IMR-90 (cell line): ENCODE data around the gene PXYLP1. TPM values are rescaled to one million over a fixed set of nuclear protein-coding genes. Genes with fewer than 3 reads are reported as not detected.

ENCODE experiments used
- ATAC-seq: fragments of 200-7000 bp; cut with Tn5 transposase; 2 replicates; pipeline ENCODE4 v1.9.1; 2020; ENCODE audit warnings: low read depth, mild to moderate bottlenecking, moderate library complexity
- BruUV-seq: library from RNA; stranded (reverse); fragments of 400-500 nt; replicated peaks from 2 replicates; lab custom pipeline; 2021; lab: Mats Ljungman, UMichigan
- CTCF ChIA-PET: fragments of 300-600 bp; formaldehyde crosslinking; extraction: SDS; loops from one replicate; lab custom pipeline; 2021; ENCODE audit warnings: antibody characterized with exemption; lab: Yijun Ruan, JAX
- POLR2A ChIA-PET: fragments of 300-600 bp; sonication (Branson Sonifier 250); formaldehyde crosslinking; loops from one replicate; lab custom pipeline; 2022; ENCODE audit warnings: antibody characterized with exemption; ENCODE audit not compliant: unreplicated experiment; lab: Charles Lee
- DNase-seq: peaks from one replicate; pipeline ENCODE4 v3.0.0; 2013
- H2AFZ ChIP-seq: replicated peaks from 2 replicates; pipeline ENCODE3; 2013; ENCODE audit warnings: low read length, mild to moderate bottlenecking; ENCODE audit not compliant: poor library complexity
- H2AK5ac ChIP-seq: 2 replicates; pipeline ENCODE4 v1.6.1; 2013; ENCODE audit warnings: low read depth, low read length, inconsistent platforms
- H2AK9ac ChIP-seq: replicated peaks from 2 replicates; pipeline ENCODE3; 2013; ENCODE audit warnings: mild to moderate bottlenecking, low read depth, low read length, moderate library complexity; ENCODE audit not compliant: poor library complexity
- H2BK120ac ChIP-seq: 2 replicates; pipeline ENCODE4 v1.6.1; 2013; ENCODE audit warnings: low read depth, low read length, inconsistent platforms
- H2BK15ac ChIP-seq: 3 replicates; pipeline ENCODE4 v1.6.1; 2013; ENCODE audit warnings: low read depth, low read length, inconsistent platforms
- H2BK20ac ChIP-seq: 2 replicates; pipeline ENCODE4 v1.6.1; 2013; ENCODE audit warnings: low read depth, mild to moderate bottlenecking, inconsistent platforms, low read length, moderate library complexity
- H2BK5ac ChIP-seq: 2 replicates; pipeline ENCODE4 v1.6.1; 2013; ENCODE audit warnings: mild to moderate bottlenecking, low read depth, low read length, inconsistent platforms; ENCODE audit not compliant: poor library complexity, severe bottlenecking
- H3K14ac ChIP-seq: replicated peaks from 2 replicates; pipeline ENCODE4 v1.6.1; 2013; ENCODE audit warnings: low read depth, low read length, inconsistent platforms
- H3K18ac ChIP-seq: 2 replicates; pipeline ENCODE4 v1.6.1; 2013; ENCODE audit warnings: low read depth, low read length, control low read depth
- H3K23ac ChIP-seq: 2 replicates; pipeline ENCODE4 v1.6.1; 2013; ENCODE audit warnings: low read depth, low read length, inconsistent platforms
- H3K27ac ChIP-seq: 2 replicates; pipeline ENCODE4 v1.5.1; 2013; ENCODE audit warnings: mild to moderate bottlenecking, control low read depth, low read length; ENCODE audit not compliant: insufficient read depth
- H3K27me3 ChIP-seq: 2 replicates; pipeline ENCODE4 v1.6.1; 2013; ENCODE audit warnings: low read length; ENCODE audit not compliant: control insufficient read depth, insufficient read depth
- H3K36me3 ChIP-seq: 2 replicates; pipeline ENCODE4 v1.6.1; 2013; ENCODE audit warnings: low read length, mixed read lengths; ENCODE audit not compliant: control insufficient read depth, insufficient read depth
- H3K4ac ChIP-seq: 2 replicates; pipeline ENCODE4 v1.6.1; 2013; ENCODE audit warnings: low read depth, low read length, inconsistent platforms
- H3K4me1 ChIP-seq: 2 replicates; pipeline ENCODE4 v1.6.1; 2013; ENCODE audit warnings: low read length, mixed read lengths; ENCODE audit not compliant: control insufficient read depth, insufficient read depth
- H3K4me2 ChIP-seq: 2 replicates; pipeline ENCODE4 v1.6.1; 2013; ENCODE audit warnings: low read depth, mild to moderate bottlenecking, control low read depth, low read length, moderate library complexity
- H3K4me3 ChIP-seq: 2 replicates; pipeline ENCODE4 v1.5.1; 2013; ENCODE audit warnings: low read depth, mild to moderate bottlenecking, control low read depth, low read length, moderate library complexity; ENCODE audit not compliant: insufficient read depth
- H3K56ac ChIP-seq: 2 replicates; pipeline ENCODE4 v1.6.1; 2013; ENCODE audit warnings: low read length, inconsistent platforms; ENCODE audit not compliant: insufficient read depth; ENCODE audit errors: extremely low read depth
- H3K79me1 ChIP-seq, 2 experiments: 2 replicates each; pipeline ENCODE4 v1.6.1; 2013; ENCODE audit warnings: low read length in 2 of 2, inconsistent platforms in 1 of 2, low read depth in 1 of 2
- H3K9ac ChIP-seq: 2 replicates; pipeline ENCODE4 v1.6.1; 2013; ENCODE audit warnings: low read depth, low read length, control low read depth
- H3K9me1 ChIP-seq: 2 replicates; pipeline ENCODE4 v1.6.1; 2013; ENCODE audit warnings: low read length, inconsistent platforms; ENCODE audit not compliant: insufficient read depth
- H3K9me3 ChIP-seq: 2 replicates; pipeline ENCODE4 v1.6.1; 2013; ENCODE audit warnings: low read length; ENCODE audit not compliant: control insufficient read depth, insufficient read depth
- H4K20me1 ChIP-seq: 2 replicates; pipeline ENCODE4 v1.6.1; 2013; ENCODE audit warnings: low read length, inconsistent platforms; ENCODE audit not compliant: insufficient read depth
- H4K5ac ChIP-seq: 2 replicates; pipeline ENCODE4 v1.6.1; 2013; ENCODE audit warnings: mild to moderate bottlenecking, low read depth, low read length, control low read depth
- H4K8ac ChIP-seq, 2 experiments: 2 replicates each; pipeline ENCODE4 v1.6.1; 2013; ENCODE audit warnings: low read depth in 2 of 2, low read length in 2 of 2, control low read depth in 1 of 2, inconsistent platforms in 1 of 2
- H4K91ac ChIP-seq: 2 replicates; pipeline ENCODE4 v1.6.1; 2013; ENCODE audit warnings: low read depth, low read length, inconsistent platforms; ENCODE audit not compliant: insufficient read depth
- CEBPB ChIP-seq: IDR thresholded peaks from 2 replicates; pipeline ENCODE4 v1.6.1; 2012; ENCODE audit warnings: low read depth, low read length, improper control_type of control experiment
- CHD1 ChIP-seq: IDR thresholded peaks from 2 replicates; pipeline ENCODE4 v1.6.1; 2012; ENCODE audit warnings: low read depth, low read length, improper control_type of control experiment
- ELK1 ChIP-seq: fragments of 150-350 bp; IDR thresholded peaks from 2 replicates; pipeline ENCODE4 v1.6.1; 2016; ENCODE audit warnings: low read depth, mild to moderate bottlenecking, low read length, moderate library complexity, borderline replicate concordance
- FOS ChIP-seq: fragments of 150-350 bp; IDR thresholded peaks from 2 replicates; pipeline ENCODE4 v1.6.1; 2016; ENCODE audit warnings: low read depth, low read length
- MAZ ChIP-seq: IDR thresholded peaks from 2 replicates; pipeline ENCODE4 v1.6.1; 2012; ENCODE audit warnings: low read depth, mild to moderate bottlenecking, low read length, improper control_type of control experiment, moderate library complexity, borderline replicate concordance
- RAD21 ChIP-seq: IDR thresholded peaks from 2 replicates; pipeline ENCODE4 v1.6.1; 2012; ENCODE audit warnings: low read length, improper control_type of control experiment
- RCOR1 ChIP-seq: IDR thresholded peaks from 2 replicates; pipeline ENCODE4 v1.6.1; 2012; ENCODE audit warnings: mild to moderate bottlenecking, low read length, improper control_type of control experiment; ENCODE audit not compliant: insufficient replicate concordance
- WGBS, 2 experiments: methylation state at CpG; one replicate each; pipeline versions ENCODE4 v1.1.5 to v1.1.7; 2013; ENCODE audit warnings: missing lambda C conversion rate in 2 of 2; ENCODE audit not compliant: insufficient read length in 1 of 2; ENCODE audit errors: extremely low coverage in 2 of 2; 5-methylcytosine and 5-hydroxymethylcytosine counted together
- dilution Hi-C: fragments of 300-500 bp; cut with HindIII; formaldehyde crosslinking; loops from one replicate; pipeline ENCODE4 v1.14.3; 2018; ENCODE audit warnings: low sequenced_read_pairs; ENCODE audit not compliant: unreplicated experiment
- in situ Hi-C: fragments of 300-500 bp; cut with MboI; formaldehyde crosslinking; loops from 3 replicates; pipeline ENCODE4 v1.14.3; 2019; ENCODE audit warnings: low sequenced_read_pairs, inconsistent platforms, mixed read lengths
- intact Hi-C: fragments of 100-400 bp; cut with micrococcal nuclease; formaldehyde crosslinking; loops from 2 replicates; pipeline ENCODE4 v1.10.0; 2022
- polyA plus RNA-seq, 3 experiments: library from polyadenylated mRNA; depleted of rRNA; stranded (reverse); fragments of >200 nt; gene quantifications; 2 replicates each; pipeline ENCODE4 v1.2.3, GENCODE V29; 2012; ENCODE audit warnings: low replicate concordance in 1 of 3
- total RNA-seq: library from RNA; depleted of rRNA; stranded (reverse); fragments of >200 nt; gene quantifications from 2 replicates; pipeline ENCODE4 v1.2.3, GENCODE V29; 2012
- TF ChIP-seq, protein P1 (sequence below): fragments of 150-350 bp; IDR thresholded peaks from 2 replicates; pipeline ENCODE4 v1.6.1; 2017; ENCODE audit warnings: mild to moderate bottlenecking, antibody characterized with exemption, low read length, low read depth
- TF ChIP-seq, protein P2 (sequence below): conservative IDR thresholded peaks from 2 replicates; pipeline ENCODE4 v1.5.1; 2012; ENCODE audit warnings: mild to moderate bottlenecking, low read depth, low read length, improper control_type of control experiment

The PXYLP1 gene
- total and polyA plus RNA-seq, 2 of the 4 experiments (the other 2 are of a cell fraction): 11.7 to 15.6 TPM

GRCh38 chr3:141285570-141285969 is 53.9 kb downstream of the PXYLP1 start:
- Histone ChIP-seq H4K91ac (no peak overlapping the region), H2AK9ac (no peak overlapping the region), H3K4me1 (peaks cover 2% of the 10 kb centered on the region; the same call in 1 of the 2 replicates), H2AK5ac (no peak overlapping the region), H3K4me3 (no peak overlapping the region), H3K36me3 (peaks cover 4% of the 10 kb centered on the region; the same call in 1 of the 2 replicates), H4K20me1 (no peaks in the 10 kb centered on the region), H2BK5ac (no peak overlapping the region), H3K9ac (no peak overlapping the region), H3K23ac (no peak overlapping the region), H3K56ac (no peak overlapping the region), H2AFZ (no peak overlapping the region), H2BK15ac (no peak overlapping the region), H3K9me3 (no peaks in the 10 kb centered on the region), H3K14ac (no peak overlapping the region), H3K27ac (no peak overlapping the region), H4K8ac (no peak overlapping the region), H3K9me1 (peaks cover 4% of the 10 kb centered on the region; the same call in 1 of the 2 replicates), H4K5ac (no peak overlapping the region), H3K4ac (no peak overlapping the region), H2BK120ac (no peak overlapping the region), H3K4me2 (no peak overlapping the region), H2BK20ac (no peak overlapping the region), H3K79me1 (no peaks in the 10 kb centered on the region), H3K27me3 (no peaks in the 10 kb centered on the region), H3K18ac (no peak overlapping the region)
- intact Hi-C loops (no loop called here), dilution Hi-C loops (no loop called here), in situ Hi-C loops (no loop called here)
- ATAC-seq: no peak
- ChIA-PET CTCF (interaction anchor here (0.6 to 0.8 kb wide), 3 partner anchors 55 to 1821 kb away, joined by 3 to 8 read pairs (median 7); no protein-coding TSS in a partner anchor), POLR2A (no interaction called here)
- WGBS, 2 experiments: no CpG with 5 or more reads among the region's 2 CpGs
- TF ChIP-seq MAZ: no peak
- TF ChIP-seq, protein P1, sequence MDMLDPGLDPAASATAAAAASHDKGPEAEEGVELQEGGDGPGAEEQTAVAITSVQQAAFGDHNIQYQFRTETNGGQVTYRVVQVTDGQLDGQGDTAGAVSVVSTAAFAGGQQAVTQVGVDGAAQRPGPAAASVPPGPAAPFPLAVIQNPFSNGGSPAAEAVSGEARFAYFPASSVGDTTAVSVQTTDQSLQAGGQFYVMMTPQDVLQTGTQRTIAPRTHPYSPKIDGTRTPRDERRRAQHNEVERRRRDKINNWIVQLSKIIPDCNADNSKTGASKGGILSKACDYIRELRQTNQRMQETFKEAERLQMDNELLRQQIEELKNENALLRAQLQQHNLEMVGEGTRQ: no peak
- TF ChIP-seq ELK1: no peak
- no peak for TF ChIP-seq RAD21
- TF ChIP-seq RCOR1: no peak
- TF ChIP-seq, protein P2, sequence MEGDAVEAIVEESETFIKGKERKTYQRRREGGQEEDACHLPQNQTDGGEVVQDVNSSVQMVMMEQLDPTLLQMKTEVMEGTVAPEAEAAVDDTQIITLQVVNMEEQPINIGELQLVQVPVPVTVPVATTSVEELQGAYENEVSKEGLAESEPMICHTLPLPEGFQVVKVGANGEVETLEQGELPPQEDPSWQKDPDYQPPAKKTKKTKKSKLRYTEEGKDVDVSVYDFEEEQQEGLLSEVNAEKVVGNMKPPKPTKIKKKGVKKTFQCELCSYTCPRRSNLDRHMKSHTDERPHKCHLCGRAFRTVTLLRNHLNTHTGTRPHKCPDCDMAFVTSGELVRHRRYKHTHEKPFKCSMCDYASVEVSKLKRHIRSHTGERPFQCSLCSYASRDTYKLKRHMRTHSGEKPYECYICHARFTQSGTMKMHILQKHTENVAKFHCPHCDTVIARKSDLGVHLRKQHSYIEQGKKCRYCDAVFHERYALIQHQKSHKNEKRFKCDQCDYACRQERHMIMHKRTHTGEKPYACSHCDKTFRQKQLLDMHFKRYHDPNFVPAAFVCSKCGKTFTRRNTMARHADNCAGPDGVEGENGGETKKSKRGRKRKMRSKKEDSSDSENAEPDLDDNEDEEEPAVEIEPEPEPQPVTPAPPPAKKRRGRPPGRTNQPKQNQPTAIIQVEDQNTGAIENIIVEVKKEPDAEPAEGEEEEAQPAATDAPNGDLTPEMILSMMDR: no peak
- TF ChIP-seq CEBPB: no peak
- TF ChIP-seq CHD1: no peak
- TF ChIP-seq FOS: no peak
- BruUV-seq: no TSS peak
- DNase-seq: no peak
